ENCODE data around the gene SCRN2. TPM values are rescaled to one million over a fixed set of nuclear protein-coding genes. Genes with fewer than 3 reads are reported as not detected.

Gene SCRN2
- total RNA-seq, 4 donors from 2014 or later = 43.6 to 72.6 (median 60.3) TPM

GRCh38 chr17:47875011-47875985 is 34.2 kb upstream of the SCRN2 start:
- DNase-seq (ENCODE audit: low spot score) (no peak), ATAC-seq (ENCODE audit: low FRiP score) (no peak)
- TF ChIP-seq CTCF (IDR thresholded peaks at IDR 0.05) = no peak

- no peak for TF ChIP-seq CTCF (IDR thresholded peaks at IDR 0.05)
- ATAC-seq (ENCODE audit: low FRiP score) = no peak
- no peak for DNase-seq (ENCODE audit: low spot score)
Measured at GRCh38 chr17:47873200-47874090, 32.4 kb upstream of the SCRN2 start.

GRCh38 chr17:47872651-47873161 is 31.6 kb upstream of the SCRN2 start:
- TF ChIP-seq CTCF (IDR thresholded peaks at IDR 0.05) = no peak
- ATAC-seq (ENCODE audit: low FRiP score) (peak; percentile 49), DNase-seq (ENCODE audit: low spot score) (no peak)

- peak; percentile 69 for ATAC-seq (ENCODE audit: low FRiP score)
- DNase-seq (ENCODE audit: low spot score) = no peak
- TF ChIP-seq CTCF (IDR thresholded peaks at IDR 0.05) = no peak
Measured at GRCh38 chr17:47872019-47872650, 31.1 kb upstream of the SCRN2 start.

- ATAC-seq (ENCODE audit: low FRiP score) = no peak
- TF ChIP-seq CTCF (IDR thresholded peaks at IDR 0.05) = no peak
- no peak for DNase-seq (ENCODE audit: low spot score)
Measured at GRCh38 chr17:47871048-47871447, 30.0 kb upstream of the SCRN2 start.

GRCh38 chr17:47870056-47870455 is 29.0 kb upstream of the SCRN2 start:
- DNase-seq (ENCODE audit: low spot score) (no peak), ATAC-seq (ENCODE audit: low FRiP score) (no peak)
- no peak for TF ChIP-seq CTCF (IDR thresholded peaks at IDR 0.05)

Data from omental fat pad (tissue), 4 donors.